Osteocyte (in vitro differentiated cells): ENCODE measurements around the gene COQ8B. TPM values are rescaled to one million over a fixed set of nuclear protein-coding genes. Genes with fewer than 3 reads are reported as not detected.

Experiments used
- DNase-seq: peaks from one replicate; pipeline ENCODE4 v3.0.0; 2021; ENCODE audit warnings: mixed read lengths; ENCODE audit not compliant: unreplicated experiment; ENCODE audit errors: extremely low spot score
- H3K27ac Mint-ChIP-seq: one replicate; pipeline ENCODE4 v1.8.0; 2021; ENCODE audit warnings: mild to moderate bottlenecking, mixed read lengths; ENCODE audit not compliant: unreplicated experiment
- H3K27me3 Mint-ChIP-seq: one replicate; pipeline ENCODE4 v1.8.0; 2021; ENCODE audit warnings: mixed read lengths; ENCODE audit not compliant: unreplicated experiment
- H3K36me3 Mint-ChIP-seq: one replicate; pipeline ENCODE4 v1.8.0; 2021; ENCODE audit warnings: mixed read lengths; ENCODE audit not compliant: unreplicated experiment
- H3K4me1 Mint-ChIP-seq: one replicate; pipeline ENCODE4 v1.8.0; 2021; ENCODE audit warnings: mixed read lengths; ENCODE audit not compliant: unreplicated experiment
- H3K4me3 Mint-ChIP-seq: one replicate; pipeline ENCODE4 v1.8.0; 2021; ENCODE audit warnings: mild to moderate bottlenecking, moderate library complexity, mixed read lengths; ENCODE audit not compliant: unreplicated experiment
- H3K9me3 Mint-ChIP-seq: one replicate; pipeline ENCODE4 v1.8.0; 2021; ENCODE audit warnings: mixed read lengths; ENCODE audit not compliant: unreplicated experiment
- total RNA-seq: library from RNA; stranded (reverse); gene quantifications from 2 replicates; pipeline ENCODE4 v1.2.1, GENCODE V29; 2021
- TF ChIP-seq, protein P1 (sequence below): fragments of 200-600 bp; sonication (generic); IDR thresholded peaks from 2 replicates; pipeline ENCODE4 v1.5.0; 2021; ENCODE audit warnings: antibody characterized with exemption, mild to moderate bottlenecking, moderate library complexity

Gene COQ8B
- total RNA-seq, 1 donor from 2014 or later = 42.0 TPM

DNA sequence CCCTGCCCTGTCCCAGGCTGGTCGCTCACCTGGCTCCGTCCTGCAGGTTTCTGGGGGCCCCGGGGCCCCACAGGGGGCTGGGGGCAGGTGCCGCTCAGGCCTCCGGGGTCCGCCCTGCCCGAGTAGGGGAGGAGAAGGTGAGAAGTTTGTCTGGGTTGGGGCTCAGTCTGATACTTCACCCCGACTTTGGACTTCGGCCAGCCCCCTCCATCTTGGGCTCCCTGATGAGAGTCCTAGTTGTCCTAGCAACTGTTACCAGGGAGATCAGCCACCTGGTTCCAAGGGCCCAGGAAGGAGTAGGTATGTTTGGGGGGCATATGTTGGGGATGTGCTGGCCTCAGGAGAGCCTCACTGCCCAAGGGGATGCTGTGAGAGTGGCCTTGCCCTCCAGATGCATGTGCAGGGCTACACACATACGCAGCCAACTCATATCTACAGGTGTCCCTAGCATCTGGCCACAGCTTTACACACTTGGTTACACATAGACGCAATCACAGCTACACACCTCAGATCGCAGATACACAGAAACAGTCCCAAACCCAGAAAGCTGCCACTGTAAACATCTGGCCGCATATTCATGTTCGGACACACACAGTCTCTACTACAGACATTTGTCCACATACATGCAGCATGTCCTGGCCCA is 29.7 kb downstream of the COQ8B start:
- DNase-seq = no peak
- H3K4me3 Mint-ChIP-seq = no peak overlapping the region
- TF ChIP-seq, protein P1, sequence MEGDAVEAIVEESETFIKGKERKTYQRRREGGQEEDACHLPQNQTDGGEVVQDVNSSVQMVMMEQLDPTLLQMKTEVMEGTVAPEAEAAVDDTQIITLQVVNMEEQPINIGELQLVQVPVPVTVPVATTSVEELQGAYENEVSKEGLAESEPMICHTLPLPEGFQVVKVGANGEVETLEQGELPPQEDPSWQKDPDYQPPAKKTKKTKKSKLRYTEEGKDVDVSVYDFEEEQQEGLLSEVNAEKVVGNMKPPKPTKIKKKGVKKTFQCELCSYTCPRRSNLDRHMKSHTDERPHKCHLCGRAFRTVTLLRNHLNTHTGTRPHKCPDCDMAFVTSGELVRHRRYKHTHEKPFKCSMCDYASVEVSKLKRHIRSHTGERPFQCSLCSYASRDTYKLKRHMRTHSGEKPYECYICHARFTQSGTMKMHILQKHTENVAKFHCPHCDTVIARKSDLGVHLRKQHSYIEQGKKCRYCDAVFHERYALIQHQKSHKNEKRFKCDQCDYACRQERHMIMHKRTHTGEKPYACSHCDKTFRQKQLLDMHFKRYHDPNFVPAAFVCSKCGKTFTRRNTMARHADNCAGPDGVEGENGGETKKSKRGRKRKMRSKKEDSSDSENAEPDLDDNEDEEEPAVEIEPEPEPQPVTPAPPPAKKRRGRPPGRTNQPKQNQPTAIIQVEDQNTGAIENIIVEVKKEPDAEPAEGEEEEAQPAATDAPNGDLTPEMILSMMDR = no peak
- H3K9me3 Mint-ChIP-seq = no peaks in the 10 kb centered on the region
- H3K4me1 Mint-ChIP-seq = peaks cover 6% of the 10 kb centered on the region
- H3K36me3 Mint-ChIP-seq = peaks cover 22% of the 10 kb centered on the region
- H3K27me3 Mint-ChIP-seq = no peaks in the 10 kb centered on the region
- H3K27ac Mint-ChIP-seq = no peak overlapping the region

DNA sequence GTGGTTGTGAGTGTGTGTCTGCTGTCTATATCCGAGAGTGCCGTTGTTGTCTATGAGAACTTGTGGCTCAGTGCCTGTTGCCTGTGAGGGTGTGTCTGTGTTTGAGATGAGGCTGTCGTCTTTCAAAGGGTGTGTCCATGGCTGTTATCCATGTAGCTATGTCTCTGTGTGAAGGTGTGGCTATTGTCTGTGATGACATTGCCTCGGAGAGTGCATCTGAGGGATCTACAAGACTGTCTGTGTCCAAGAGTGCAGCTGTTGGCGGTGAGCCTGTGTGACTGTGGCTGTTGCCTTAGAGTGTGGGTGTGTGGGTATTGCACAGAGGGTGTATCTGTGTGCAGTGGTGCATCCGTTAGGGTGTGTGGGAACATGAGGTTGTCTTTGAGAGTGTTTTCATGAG is 31.1 kb downstream of the COQ8B start:
- no peak for DNase-seq
- no peak overlapping the region for H3K27ac Mint-ChIP-seq
- no peak overlapping the region for H3K4me3 Mint-ChIP-seq
- no peaks in the 10 kb centered on the region for H3K4me1 Mint-ChIP-seq
- no peaks in the 10 kb centered on the region for H3K27me3 Mint-ChIP-seq
- peaks cover 29% of the 10 kb centered on the region for H3K36me3 Mint-ChIP-seq
- TF ChIP-seq, protein P1 = no peak
- H3K9me3 Mint-ChIP-seq = no peaks in the 10 kb centered on the region

DNA sequence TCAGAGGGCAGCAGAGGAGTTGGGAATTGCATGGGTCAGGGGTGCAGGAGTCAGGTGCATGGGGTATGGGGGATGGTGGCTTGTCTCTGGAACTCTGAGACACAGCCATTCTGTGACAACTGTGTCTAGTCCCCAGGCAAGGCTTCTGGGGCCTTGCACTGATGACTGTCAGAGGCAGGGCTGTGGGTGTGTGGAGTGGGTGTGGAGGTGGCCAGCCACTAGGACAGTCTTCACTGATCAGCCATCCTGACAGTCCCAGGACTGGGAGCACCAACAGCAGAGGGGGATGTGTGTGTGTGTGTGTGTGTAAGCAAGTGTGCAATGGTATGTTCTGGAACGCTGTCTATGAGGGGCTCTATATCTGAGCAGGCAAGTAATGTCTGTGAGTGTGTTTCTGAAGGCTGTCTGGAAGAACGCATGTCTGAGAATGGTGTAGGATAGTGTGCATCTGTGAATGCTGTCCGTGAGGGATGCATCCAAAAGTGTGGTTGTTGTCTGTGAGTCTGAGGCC is 31.6 kb downstream of the COQ8B start:
- no peak for DNase-seq
- Mint-ChIP-seq H3K36me3 (peaks cover 29% of the 10 kb centered on the region), H3K9me3 (no peaks in the 10 kb centered on the region), H3K4me1 (no peaks in the 10 kb centered on the region), H3K27me3 (no peaks in the 10 kb centered on the region), H3K4me3 (no peak overlapping the region), H3K27ac (no peak overlapping the region)
- TF ChIP-seq, protein P1 = no peak

DNA sequence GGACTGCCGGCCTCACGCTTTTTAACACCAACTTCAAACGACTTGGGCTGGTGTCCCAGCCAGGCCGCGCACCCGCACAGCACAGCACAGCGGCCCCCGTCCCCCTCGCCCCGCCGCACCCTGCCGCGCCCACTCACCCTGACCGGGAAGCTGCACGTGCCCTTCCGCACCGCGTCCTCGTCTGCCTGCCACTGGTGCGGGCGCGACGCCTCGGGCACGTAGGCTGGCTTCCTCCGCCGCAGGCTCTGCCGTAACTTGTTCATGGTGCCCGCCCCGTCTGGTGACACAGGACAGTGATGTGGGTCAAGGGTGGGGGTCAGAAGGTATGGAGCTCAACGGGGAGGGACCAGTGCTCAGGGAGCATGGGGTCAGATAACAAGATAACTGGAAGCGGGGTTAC is 32.4 kb downstream of the COQ8B start:
- Mint-ChIP-seq H3K4me3 (no peak overlapping the region), H3K27me3 (no peaks in the 10 kb centered on the region), H3K27ac (no peak overlapping the region), H3K9me3 (no peaks in the 10 kb centered on the region), H3K4me1 (no peaks in the 10 kb centered on the region), H3K36me3 (peaks cover 31% of the 10 kb centered on the region)
- TF ChIP-seq, protein P1 = no peak
- no peak for DNase-seq

DNA sequence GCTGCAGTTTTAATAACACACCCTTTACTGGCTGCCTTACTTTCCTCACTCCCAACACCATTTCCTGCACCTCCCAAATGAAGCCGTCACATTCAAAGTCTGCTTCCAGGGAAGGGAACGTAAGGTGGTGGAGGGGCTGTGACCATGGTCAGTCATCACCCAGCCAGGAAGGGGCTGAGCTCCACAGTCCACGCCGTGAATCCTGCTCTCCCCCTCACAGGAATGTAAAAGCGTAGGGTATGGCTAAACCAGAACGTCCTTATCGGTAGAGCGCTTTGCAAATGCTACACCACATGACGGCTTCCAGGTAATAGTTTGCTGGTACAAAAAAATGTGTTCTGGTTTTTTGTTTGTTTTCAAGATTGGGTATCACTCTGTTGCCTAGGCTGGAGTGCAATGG is 33.2 kb downstream of the COQ8B start:
- no peak for DNase-seq
- Mint-ChIP-seq H3K27me3 (no peaks in the 10 kb centered on the region), H3K27ac (no peak overlapping the region), H3K4me3 (no peak overlapping the region), H3K4me1 (no peaks in the 10 kb centered on the region), H3K9me3 (no peaks in the 10 kb centered on the region), H3K36me3 (peaks cover 34% of the 10 kb centered on the region)
- TF ChIP-seq, protein P1 = no peak
